Right atrium auricular region (tissue), 2 donors: ENCODE measurements around the gene GJD2. TPM values are rescaled to one million over a fixed set of nuclear protein-coding genes. Genes with fewer than 3 reads are reported as not detected.
A peak's percentile ranks its signal among the peaks of the same experiment; 100 is the strongest.

ENCODE experiments used
- DNase-seq: peaks from one replicate; pipeline ENCODE4 v3.0.0-alpha.2; 2019; ENCODE audit warnings: low spot score
- H3K27ac ChIP-seq, 2 donors: fragments of 200-600 bp; sonication (generic); 1 replicate in 1 of 2; 2 replicates in 1 of 2; pipeline ENCODE4 v1.5.1; 2016 to 2019
- H3K27me3 ChIP-seq, 2 donors: fragments of 200-600 bp; sonication (generic); one replicate each; pipeline versions ENCODE4 v1.5.1 to v1.6.0; 2017 to 2019
- H3K36me3 ChIP-seq: fragments of 200-600 bp; sonication (generic); one replicate; pipeline ENCODE4 v1.5.1; 2016
- H3K4me1 ChIP-seq, 2 donors: fragments of 200-600 bp; sonication (generic); one replicate each; pipeline versions ENCODE4 v1.5.1 to v1.6.0; 2017 to 2019
- H3K4me3 ChIP-seq, 2 donors: fragments of 200-600 bp; sonication (generic); 1 replicate in 1 of 2; 2 replicates in 1 of 2; pipeline ENCODE4 v1.5.1; 2017 to 2019; ENCODE audit warnings: mild to moderate bottlenecking in 1 of 2, moderate library complexity in 1 of 2
- H3K9me3 ChIP-seq, 2 donors: fragments of 200-600 bp; sonication (generic); one replicate each; pipeline ENCODE4 v1.5.1; 2019
- CTCF ChIP-seq, 2 donors: fragments of 200-600 bp; sonication (generic); IDR thresholded peaks; one replicate each; pipeline ENCODE4 v1.5.1; 2019; ENCODE audit warnings: antibody characterized with exemption in 2 of 2
- total RNA-seq, 2 donors: library from RNA; depleted of rRNA; stranded (reverse); fragments of >200 nt; gene quantifications; one replicate each; pipeline ENCODE4 v1.1.0, GENCODE V29; 2016

GJD2 gene
- total RNA-seq, 2 donors from 2014 or later = 13.6 to 42.3 TPM

- no peaks in the 10 kb centered on the region for H3K27me3 ChIP-seq
- no peaks in the 10 kb centered on the region for H3K36me3 ChIP-seq
- H3K9me3 ChIP-seq = no peaks in the 10 kb centered on the region
- H3K4me3 ChIP-seq = no peak overlapping the region
- no peak for DNase-seq
- no peak overlapping the region for H3K27ac ChIP-seq
- no peak for TF ChIP-seq CTCF (IDR thresholded peaks at IDR 0.05)
- H3K4me1 ChIP-seq = no peaks in the 10 kb centered on the region
These were observed 24.9 kb downstream of the GJD2 start for GRCh38 chr15:34729886-34730285.

GRCh38 chr15:34729056-34729455, 25.7 kb downstream of the GJD2 start:
- H3K4me1 ChIP-seq = no peaks in the 10 kb centered on the region
- H3K4me3 ChIP-seq = no peak overlapping the region

GRCh38 chr15:34726406-34727100, 28.2 kb downstream of the GJD2 start:
- peaks cover 0 to 12% of the 10 kb centered on the region in 2 donors for H3K4me1 ChIP-seq
- H3K36me3 ChIP-seq = no peaks in the 10 kb centered on the region
- no peaks in the 10 kb centered on the region for H3K27me3 ChIP-seq
- H3K27ac ChIP-seq = no peak overlapping the region
- H3K9me3 ChIP-seq = no peaks in the 10 kb centered on the region
- no peak for DNase-seq
- TF ChIP-seq CTCF (IDR thresholded peaks at IDR 0.05) = no peak
- H3K4me3 ChIP-seq = no peak overlapping the region

More at GRCh38 chr15:34729056-34729455, 25.7 kb downstream of the GJD2 start:
- no peak for TF ChIP-seq CTCF (IDR thresholded peaks at IDR 0.05)
- Histone ChIP-seq H3K27ac (no peak overlapping the region), H3K27me3 (no peaks in the 10 kb centered on the region), H3K36me3 (no peaks in the 10 kb centered on the region), H3K9me3 (no peaks in the 10 kb centered on the region)
- no peak for DNase-seq

GRCh38 chr15:34725556-34725955, 29.2 kb downstream of the GJD2 start:
- H3K9me3 ChIP-seq = no peaks in the 10 kb centered on the region
- H3K4me1 ChIP-seq = peaks cover 0 to 16% of the 10 kb centered on the region in 2 donors
- no peaks in the 10 kb centered on the region for H3K36me3 ChIP-seq
- no peak for TF ChIP-seq CTCF (IDR thresholded peaks at IDR 0.05)
- H3K27ac ChIP-seq = no peak overlapping the region
- DNase-seq = no peak
- no peaks in the 10 kb centered on the region for H3K27me3 ChIP-seq
- H3K4me3 ChIP-seq = no peak overlapping the region

GRCh38 chr15:34724481-34724880, 30.3 kb downstream of the GJD2 start:
- Histone ChIP-seq H3K4me3 (no peak overlapping the region), H3K9me3 (no peaks in the 10 kb centered on the region), H3K27ac (no peak overlapping the region), H3K36me3 (no peaks in the 10 kb centered on the region), H3K4me1 (peaks cover 0 to 16% of the 10 kb centered on the region in 2 donors), H3K27me3 (no peaks in the 10 kb centered on the region)
- DNase-seq = no peak
- TF ChIP-seq CTCF (IDR thresholded peaks at IDR 0.05) = no peak

- Histone ChIP-seq H3K4me3 (peak overlapping the region; percentile 2 to 24), H3K36me3 (no peaks in the 10 kb centered on the region), H3K27ac (peak overlapping the region in 1 of 2 donors; percentile 86), H3K9me3 (no peaks in the 10 kb centered on the region), H3K27me3 (no peaks in the 10 kb centered on the region), H3K4me1 (peaks cover 0 to 32% of the 10 kb centered on the region in 2 donors)
- peak in 1 of 2 donors; percentile 22 for TF ChIP-seq CTCF (IDR thresholded peaks at IDR 0.05)
- no peak for DNase-seq
These were observed 32.4 kb downstream of the GJD2 start for GRCh38 chr15:34722439-34722836.
